Activated T-cell treated with anti-CD3 and anti-CD28 coated beads, Interleukin-2, amount 50 U/mL, for 48 hours (primary cell): ENCODE measurements around the gene CDK1.

ENCODE experiments used
- DNase-seq, 2 experiments: peaks; one replicate each; pipeline ENCODE4 v3.0.0-alpha.2; 2020

Gene CDK1

DNA sequence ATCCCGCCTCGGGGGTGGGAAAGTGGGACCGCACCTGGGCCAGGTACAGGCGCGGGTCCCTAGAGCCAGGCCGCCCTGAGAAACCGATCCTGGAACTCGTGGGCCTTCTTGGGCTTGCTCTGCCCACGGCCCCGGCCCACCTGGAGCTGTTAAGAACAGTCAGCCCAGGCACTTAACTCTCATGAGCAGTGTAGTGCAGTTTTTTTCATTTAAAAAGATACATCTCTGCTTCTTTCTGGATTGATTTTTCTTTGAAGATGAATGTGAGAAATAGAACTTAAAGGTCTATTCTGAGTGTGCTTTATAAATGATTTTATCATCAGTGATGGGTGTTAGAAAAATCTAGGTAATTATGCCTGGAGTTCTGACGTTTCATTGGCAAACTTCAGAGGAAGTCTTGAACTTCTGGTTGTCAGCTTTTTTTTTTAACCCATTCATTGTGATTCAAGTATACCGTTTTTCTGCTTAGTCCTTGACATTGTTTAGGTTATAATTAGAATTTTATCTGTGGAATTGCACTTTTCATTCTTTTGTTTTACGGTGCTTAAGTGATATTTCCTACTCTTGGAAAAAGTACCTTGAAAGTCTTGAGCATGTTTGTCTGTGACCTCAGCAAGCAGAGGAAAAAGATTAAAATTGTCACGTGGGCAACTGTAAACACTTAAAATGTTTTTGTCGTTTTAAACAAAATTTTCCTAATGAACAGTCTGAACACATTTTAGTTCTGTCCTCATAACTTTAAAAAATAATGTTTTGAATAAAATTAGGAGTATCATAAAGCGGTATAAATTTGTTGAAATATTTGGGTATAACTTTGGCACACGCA is 906 bp downstream of the CDK1 start:
- DNase-seq, result no peak

GRCh38 chr10:60781661-60782060 is 3.4 kb downstream of the CDK1 start:
- DNase-seq, result no peak

GRCh38 chr10:60784641-60785040 is 6.4 kb downstream of the CDK1 start:
- no peak for DNase-seq

- no peak for DNase-seq
These were observed 10.3 kb downstream of the CDK1 start for GRCh38 chr10:60788544-60788943.

DNA sequence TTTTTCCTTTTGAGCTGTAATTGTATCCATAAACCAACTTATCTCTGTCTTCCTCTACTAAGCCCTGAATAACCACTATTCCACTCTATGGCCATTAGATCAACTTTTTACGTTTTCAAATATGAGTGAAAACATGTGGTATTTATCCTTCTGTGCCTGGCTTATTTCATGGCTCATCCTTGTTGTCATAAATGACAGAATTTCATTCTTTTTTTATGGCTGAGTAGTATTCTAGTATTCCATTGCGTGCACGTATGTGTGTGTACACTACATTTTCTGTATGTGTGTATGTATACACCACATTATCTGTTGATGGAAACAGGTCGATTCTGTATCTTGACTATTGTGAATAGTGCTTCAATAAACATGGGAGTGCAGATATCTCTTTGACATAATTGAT is 11.1 kb downstream of the CDK1 start:
- no peak for DNase-seq

DNA sequence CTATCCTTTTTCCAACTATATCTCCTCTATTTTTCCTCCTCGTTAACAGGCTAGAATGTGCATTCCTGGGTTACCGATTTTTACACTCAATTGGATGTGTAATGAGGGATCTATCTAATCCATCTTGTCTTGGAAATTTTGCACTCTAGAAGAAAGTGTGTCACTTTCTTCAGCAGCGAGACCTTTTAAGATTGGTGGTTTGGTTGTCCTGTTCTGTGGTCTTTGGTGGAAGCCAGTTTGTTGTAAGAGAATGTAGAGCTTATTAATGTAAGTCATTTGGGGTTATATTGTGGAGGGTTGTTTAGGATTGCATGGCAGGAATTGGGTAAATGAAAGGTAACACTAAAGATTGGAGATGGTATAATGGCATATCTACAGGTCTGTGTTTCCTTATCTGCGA is 16.7 kb downstream of the CDK1 start:
- DNase-seq, result no peak

- no peak for DNase-seq
These were observed 17.4 kb downstream of the CDK1 start for GRCh38 chr10:60795465-60796202.

DNA sequence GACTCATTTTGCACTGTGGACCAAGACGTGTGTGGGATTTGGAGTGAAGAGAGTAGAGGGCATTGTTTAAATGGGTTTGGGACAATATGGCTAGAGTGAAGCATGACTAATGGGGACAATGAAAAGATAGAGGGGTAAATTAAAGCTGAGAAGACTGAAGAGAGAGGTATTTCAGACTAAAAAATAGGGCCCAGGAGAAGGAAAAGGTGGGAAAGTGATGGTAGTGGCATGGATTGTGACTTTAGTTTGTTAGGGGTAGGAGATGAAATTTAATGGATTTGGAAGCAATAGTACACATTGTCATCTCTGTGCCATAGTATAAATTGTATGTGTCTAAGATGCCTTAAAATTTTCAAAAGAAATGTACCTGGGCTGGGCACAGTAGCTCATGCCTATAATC is 18.2 kb downstream of the CDK1 start:
- DNase-seq, result no peak

DNA sequence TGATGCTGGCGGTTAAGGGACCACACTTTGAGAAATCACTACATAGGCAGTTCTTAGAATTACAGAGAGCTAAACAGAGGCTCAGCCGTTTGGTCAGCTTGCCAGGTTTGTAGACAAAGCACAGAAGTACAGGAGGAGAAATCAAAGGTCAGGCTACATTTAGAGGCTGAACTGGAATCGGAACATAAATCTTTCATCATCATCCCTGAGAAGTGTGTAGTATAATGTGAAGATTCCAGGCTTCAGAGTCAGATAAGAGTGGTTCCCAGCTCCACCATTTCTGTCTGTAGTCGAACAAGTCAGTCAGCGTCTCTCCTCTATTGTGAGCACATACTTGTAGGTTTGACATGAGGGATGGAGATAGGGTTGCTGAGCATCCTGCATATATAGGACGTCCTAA is 18.9 kb downstream of the CDK1 start:
- no peak for DNase-seq

DNA sequence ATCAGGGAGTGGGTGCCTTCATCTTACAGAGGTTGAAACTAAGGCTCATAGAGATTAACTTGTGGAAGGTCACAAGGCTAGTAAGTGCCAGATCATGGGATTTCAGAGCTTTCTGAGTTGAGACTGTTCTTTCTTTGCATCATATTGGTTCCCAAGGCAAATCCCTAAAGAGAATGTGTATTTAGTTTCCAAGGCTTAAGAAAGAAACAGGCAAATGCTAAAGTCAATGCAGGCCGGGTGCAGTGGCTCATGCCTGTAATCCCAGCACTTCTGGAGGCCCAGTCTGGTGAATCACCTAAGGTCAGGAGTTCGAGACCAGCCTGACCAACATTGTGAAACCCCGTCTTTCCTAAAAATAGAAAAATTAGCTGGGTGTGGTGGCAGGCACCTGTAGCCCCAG is 19.8 kb downstream of the CDK1 start:
- DNase-seq, result no peak

GRCh38 chr10:60798870-60799269 is 20.6 kb downstream of the CDK1 start:
- no peak for DNase-seq

DNA sequence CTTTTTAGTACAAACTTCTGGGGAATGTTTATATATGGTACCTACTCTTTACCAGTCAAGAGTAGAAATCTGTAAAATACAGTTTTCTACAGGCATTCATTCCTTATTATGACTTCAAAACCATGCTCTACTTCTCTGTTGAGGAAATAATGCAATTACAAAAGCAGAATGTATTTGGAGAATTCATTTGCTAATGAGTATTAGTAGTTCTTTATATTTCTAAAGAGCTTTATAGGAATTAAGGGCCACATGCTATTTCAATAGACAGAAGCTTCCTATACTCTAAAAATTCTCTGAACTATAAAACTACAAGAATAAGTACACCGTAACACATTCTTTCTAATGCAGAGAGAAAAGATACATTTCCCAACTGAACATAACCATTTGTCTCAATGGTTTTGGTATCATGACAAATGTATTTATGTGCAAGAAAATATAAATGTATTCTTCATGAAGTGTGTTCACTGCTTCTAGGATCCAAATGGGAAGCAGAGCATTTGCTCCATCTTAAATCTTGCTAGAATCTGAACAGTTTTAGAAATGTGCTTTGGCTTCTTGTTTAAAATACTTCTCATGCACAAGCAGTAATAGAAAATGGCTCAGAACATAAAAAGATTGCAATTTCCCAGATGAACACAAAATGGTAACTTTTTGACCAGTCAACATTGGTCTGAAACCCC is 21.8 kb downstream of the CDK1 start:
- no peak for DNase-seq

DNA sequence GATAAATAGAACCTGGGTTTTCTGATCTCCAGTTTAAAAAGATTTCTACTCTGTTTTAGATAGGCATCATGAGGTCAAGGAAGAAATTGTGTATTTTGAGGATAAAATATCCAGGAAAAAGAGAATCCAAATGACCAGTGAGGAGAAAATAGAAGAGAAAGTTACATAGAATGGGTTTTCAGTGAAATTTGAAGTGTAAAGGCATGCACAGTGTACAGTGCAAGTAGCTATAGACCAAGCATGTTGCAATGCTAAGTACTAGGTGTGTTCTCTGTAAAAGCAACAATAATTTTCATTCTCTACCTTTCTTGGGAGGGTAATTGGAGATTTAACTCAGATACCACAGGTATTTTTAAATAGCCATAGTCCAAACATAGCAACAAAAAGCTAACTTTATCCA is 22.6 kb downstream of the CDK1 start:
- DNase-seq, result no peak

DNA sequence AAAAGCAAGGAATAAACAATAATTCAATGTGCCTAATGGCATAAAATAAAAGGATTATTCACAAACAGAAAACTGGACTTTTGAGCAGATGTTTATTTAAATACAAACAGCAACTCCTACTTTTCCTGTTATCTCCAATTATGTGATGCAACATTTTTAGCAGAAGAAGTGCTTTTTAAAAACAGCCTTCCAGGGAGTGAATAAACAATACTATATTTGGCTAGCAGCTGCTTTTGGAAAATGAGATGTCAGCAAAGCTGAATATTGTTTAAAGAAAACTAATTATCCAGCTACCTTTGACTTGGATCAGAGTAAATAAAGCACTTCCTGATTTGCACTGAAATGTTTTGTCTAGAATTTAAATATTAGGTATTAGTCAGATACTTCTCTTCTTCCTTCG is 23.2 kb downstream of the CDK1 start:
- DNase-seq, result no peak

DNA sequence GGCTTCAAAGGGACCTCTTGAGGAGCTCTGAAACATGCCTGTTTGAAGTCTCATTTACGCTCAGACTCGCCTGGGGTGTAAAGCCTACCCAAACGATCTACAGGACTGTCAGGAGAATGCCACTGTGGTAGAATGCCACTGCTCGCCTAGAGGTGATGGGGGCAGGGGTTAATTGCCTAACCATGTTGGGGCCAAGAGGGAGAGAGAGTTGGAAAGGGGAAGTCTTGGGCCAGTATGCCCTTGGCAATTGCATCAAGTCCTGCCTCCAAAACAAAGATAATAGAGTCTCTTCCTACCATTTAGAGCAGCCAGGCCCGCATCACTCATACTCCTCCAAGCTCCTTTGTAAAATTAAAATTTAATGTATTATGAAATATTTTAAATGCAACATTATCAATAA is 25.2 kb downstream of the CDK1 start:
- no peak for DNase-seq

GRCh38 chr10:60803865-60804264 is 25.6 kb downstream of the CDK1 start:
- DNase-seq, result no peak

DNA sequence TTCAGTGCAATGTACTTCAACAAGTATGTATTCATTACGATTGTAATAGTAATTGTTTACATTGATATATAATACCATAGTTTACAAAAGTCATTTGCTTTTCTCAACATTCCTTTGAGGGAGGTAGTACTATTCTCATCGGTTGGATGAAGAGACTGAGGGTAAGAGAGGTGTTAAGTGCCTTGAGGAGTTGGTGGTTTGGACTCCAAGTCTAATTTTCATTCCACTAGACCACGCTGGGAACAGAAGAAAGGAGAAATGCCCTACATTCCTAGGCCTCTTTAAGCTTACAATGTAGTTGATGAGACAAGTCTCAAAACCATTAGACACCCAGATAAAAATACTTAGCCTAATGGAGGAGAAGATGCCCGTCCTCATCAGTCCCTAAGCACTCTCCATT is 28.6 kb downstream of the CDK1 start:
- DNase-seq, result no peak

DNA sequence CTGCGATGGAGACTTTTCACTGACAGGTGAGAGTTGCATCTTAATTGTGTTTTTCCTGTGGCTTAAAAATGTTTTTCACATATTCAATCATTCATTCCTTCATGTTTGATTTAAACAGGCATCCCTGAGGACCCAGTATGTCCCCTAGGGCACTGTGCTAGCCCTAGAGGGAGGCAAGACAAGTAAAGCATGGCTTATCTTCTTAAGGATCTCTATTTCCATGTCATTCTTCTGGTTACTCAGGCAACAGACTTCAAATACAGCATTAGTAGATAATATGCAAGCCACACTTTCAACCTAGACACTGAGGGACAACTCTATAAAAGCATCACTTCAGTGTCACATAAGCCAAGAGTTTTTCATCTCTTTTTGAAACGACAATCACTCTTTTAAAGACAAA is 29.2 kb downstream of the CDK1 start:
- no peak for DNase-seq

DNA sequence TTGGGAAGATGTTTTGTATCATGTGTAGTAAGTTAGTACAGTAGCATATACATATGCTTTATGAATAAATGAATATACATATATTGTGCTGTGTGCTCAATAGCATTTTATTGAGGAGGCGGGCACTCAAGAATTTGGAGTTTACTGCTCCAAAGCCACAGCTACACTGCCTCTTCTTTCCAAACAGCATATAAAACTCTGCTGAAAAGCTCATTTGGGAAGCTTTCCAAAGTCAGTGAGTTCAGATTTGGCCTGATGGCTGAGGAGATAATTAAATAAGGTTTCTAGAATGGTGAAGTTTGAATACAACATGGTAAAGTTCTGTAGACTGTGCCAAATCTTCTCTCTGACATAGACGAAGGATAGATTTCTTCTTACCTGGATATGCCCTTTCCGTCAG is 29.8 kb downstream of the CDK1 start:
- no peak for DNase-seq

- DNase-seq, result no peak
These were observed 30.9 kb downstream of the CDK1 start for GRCh38 chr10:60809157-60809556.

- DNase-seq, result no peak
These were observed 32.3 kb downstream of the CDK1 start for GRCh38 chr10:60810437-60811182.

DNA sequence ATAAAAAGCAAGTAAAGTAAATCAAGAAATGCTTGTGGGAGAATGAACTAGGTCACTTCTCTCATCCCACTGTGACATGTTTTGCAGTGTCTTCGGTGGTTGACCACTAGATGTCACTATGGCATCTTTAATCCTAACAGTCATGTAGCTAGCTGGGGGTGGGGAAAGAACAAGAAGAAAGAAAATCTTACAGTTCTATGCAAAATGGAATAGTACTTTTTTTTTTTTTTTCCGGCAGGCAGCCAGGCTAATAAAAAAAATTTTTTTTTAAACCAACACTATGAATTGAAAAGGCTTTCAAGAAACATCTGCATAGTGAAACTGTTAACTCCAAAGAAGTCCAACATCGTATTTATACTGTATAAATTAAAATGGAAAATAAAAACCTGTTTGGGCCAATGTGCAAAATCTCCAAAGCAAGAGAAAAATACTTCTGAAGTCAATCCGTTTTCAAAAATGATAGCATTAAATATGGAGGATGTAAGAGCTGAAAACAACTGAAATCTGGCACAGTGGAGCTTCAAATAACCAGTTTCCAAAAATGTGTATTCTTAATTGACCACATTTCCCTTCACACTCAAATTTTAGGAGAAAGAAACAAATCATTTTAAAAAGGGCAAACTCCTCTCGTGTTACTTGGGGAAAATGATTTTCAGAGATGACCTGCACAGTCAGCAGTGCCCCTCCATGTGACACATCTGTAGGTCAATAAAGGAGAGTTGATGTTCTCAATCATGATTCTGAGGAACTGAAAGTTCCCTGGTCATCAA is 38.5 kb downstream of the CDK1 start:
- no peak for DNase-seq
